ENCODE results near the gene CFAP20DC.

CFAP20DC gene

GRCh38 chr3:58962040-58962651 is 87.7 kb downstream of the CFAP20DC start:
- no peak for DNase-seq (ENCODE audit: low read depth)
- TF ChIP-seq CTCF (IDR thresholded peaks at IDR 0.05; ENCODE audit: insufficient read depth, low read depth, low read length, missing control alignments) = no peak
- no peak overlapping the region for H3K4me3 ChIP-seq (ENCODE audit: low read depth, low read length)

GRCh38 chr3:58955308-58955707 is 94.5 kb downstream of the CFAP20DC start:
- TF ChIP-seq CTCF (IDR thresholded peaks at IDR 0.05; ENCODE audit: insufficient read depth, low read depth, low read length, missing control alignments) = no peak
- no peak for DNase-seq (ENCODE audit: low read depth)
- H3K4me3 ChIP-seq (ENCODE audit: low read depth, low read length) = no peak overlapping the region

- no peak for TF ChIP-seq CTCF (IDR thresholded peaks at IDR 0.05; ENCODE audit: insufficient read depth, low read depth, low read length, missing control alignments)
- no peak for DNase-seq (ENCODE audit: low read depth)
- H3K4me3 ChIP-seq (ENCODE audit: low read depth, low read length) = no peak overlapping the region
These were observed 96.5 kb downstream of the CFAP20DC start for GRCh38 chr3:58953288-58953687.

GRCh38 chr3:58952128-58952917 is 97.5 kb downstream of the CFAP20DC start:
- DNase-seq (ENCODE audit: low read depth) = peak; percentile 5
- TF ChIP-seq CTCF (IDR thresholded peaks at IDR 0.05; ENCODE audit: insufficient read depth, low read depth, low read length, missing control alignments) = no peak
- no peak overlapping the region for H3K4me3 ChIP-seq (ENCODE audit: low read depth, low read length)

- no peak for TF ChIP-seq CTCF (IDR thresholded peaks at IDR 0.05; ENCODE audit: insufficient read depth, low read depth, low read length, missing control alignments)
- no peak for DNase-seq (ENCODE audit: low read depth)
- H3K4me3 ChIP-seq (ENCODE audit: low read depth, low read length) = no peak overlapping the region
These were observed 101.8 kb downstream of the CFAP20DC start for GRCh38 chr3:58948018-58948417.

- DNase-seq (ENCODE audit: low read depth) = no peak
- no peak overlapping the region for H3K4me3 ChIP-seq (ENCODE audit: low read depth, low read length)
- TF ChIP-seq CTCF (IDR thresholded peaks at IDR 0.05; ENCODE audit: insufficient read depth, low read depth, low read length, missing control alignments) = no peak
These were observed 103.0 kb downstream of the CFAP20DC start for GRCh38 chr3:58946875-58947274.
